Measurements from ENCODE around the gene TSEN15.

The TSEN15 gene

DNA sequence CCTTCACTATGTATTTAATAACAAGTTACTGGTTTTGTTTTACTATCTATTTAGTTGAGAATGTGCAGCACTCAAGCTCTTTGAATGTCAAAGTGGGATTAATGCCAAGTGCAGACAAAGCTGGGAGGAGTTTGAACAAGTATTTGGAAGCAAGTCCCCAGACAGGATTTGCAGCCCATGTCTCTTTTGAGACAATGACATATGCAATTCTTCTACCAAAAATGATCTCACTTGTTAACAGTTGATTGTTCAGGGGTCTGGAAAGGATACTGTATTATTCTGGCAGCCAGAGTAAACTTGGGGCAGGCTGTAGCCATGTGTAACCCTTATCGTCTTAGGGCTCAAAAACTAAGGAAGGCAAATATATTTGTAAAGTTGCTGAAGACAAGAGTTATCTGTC is 29.8 kb upstream of the TSEN15 start:
- TF ChIP-seq, protein P1, sequence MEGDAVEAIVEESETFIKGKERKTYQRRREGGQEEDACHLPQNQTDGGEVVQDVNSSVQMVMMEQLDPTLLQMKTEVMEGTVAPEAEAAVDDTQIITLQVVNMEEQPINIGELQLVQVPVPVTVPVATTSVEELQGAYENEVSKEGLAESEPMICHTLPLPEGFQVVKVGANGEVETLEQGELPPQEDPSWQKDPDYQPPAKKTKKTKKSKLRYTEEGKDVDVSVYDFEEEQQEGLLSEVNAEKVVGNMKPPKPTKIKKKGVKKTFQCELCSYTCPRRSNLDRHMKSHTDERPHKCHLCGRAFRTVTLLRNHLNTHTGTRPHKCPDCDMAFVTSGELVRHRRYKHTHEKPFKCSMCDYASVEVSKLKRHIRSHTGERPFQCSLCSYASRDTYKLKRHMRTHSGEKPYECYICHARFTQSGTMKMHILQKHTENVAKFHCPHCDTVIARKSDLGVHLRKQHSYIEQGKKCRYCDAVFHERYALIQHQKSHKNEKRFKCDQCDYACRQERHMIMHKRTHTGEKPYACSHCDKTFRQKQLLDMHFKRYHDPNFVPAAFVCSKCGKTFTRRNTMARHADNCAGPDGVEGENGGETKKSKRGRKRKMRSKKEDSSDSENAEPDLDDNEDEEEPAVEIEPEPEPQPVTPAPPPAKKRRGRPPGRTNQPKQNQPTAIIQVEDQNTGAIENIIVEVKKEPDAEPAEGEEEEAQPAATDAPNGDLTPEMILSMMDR (conservative IDR thresholded peaks at IDR 0.05; ENCODE audit: low read length) = no peak
- no peak overlapping the region for H3K4me3 ChIP-seq (ENCODE audit: low read length)
- no peak for DNase-seq (ENCODE audit: low read depth)

DNA sequence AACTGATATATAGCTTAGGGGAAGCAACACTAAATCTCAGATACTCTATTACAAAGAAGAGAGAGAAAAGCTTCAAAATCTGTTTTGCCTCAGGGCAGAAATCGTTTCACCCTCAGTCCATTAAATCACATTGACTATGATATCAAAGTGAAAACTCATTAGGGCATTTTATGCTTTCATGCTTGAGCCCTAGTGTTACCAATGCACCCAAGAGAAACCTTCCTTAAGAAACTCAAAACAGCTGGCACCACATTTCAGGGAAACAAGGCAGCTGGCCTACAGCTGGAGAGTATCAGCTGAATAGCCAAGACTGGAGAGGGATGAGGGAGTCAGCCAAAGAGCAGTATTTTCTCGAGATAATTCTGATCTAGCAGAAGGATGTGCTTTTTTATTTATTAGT is 28.9 kb upstream of the TSEN15 start:
- H3K4me3 ChIP-seq (ENCODE audit: low read length) = no peak overlapping the region
- TF ChIP-seq, protein P1 (conservative IDR thresholded peaks at IDR 0.05; ENCODE audit: low read length) = no peak
- DNase-seq (ENCODE audit: low read depth) = peak; percentile 74

DNA sequence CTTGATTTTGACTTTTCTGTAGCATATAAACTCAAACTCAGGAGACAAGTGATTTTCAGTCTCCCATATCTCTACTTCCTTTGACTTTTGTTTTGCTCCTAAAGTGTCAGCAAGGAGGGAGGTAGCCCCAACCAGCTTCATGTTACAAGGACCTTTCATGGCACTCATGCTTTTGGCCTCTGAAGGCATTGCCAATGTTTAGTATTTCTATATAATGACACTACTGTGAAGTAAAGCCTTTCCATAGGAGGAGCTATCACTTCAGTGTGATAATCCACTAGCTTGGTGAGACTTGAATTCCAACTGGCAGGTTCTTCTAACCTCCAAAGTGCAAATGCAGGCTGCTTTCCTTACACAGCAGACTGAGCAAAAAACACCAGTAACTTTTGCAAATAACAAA is 28.4 kb upstream of the TSEN15 start:
- no peak for DNase-seq (ENCODE audit: low read depth)
- TF ChIP-seq, protein P1 (conservative IDR thresholded peaks at IDR 0.05; ENCODE audit: low read length) = no peak
- H3K4me3 ChIP-seq (ENCODE audit: low read length) = no peak overlapping the region

DNA sequence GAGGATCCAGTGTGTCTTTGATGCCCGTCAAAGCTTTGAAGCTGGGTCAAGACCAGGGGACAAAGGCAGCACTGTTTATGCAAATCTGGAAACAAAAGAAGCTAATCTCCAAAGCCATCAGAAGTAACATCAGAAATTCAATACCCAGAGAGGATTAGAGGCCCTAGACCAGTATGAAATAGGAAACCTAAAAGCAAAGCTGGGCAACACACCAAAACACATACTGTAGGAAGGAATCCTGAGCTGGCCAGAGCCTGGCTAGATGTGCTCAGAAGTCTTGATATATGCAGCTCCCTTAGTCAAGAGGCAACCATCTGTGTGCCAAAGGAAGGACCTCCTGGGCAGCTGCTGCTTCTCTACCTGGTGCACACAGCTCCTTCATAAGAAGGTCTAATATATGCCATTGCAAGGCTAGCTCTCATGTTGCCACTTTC is 26.3 kb upstream of the TSEN15 start:
- TF ChIP-seq, protein P1 (conservative IDR thresholded peaks at IDR 0.05; ENCODE audit: low read length) = no peak
- H3K4me3 ChIP-seq (ENCODE audit: low read length) = no peak overlapping the region
- DNase-seq (ENCODE audit: low read depth) = peak; percentile 92

DNA sequence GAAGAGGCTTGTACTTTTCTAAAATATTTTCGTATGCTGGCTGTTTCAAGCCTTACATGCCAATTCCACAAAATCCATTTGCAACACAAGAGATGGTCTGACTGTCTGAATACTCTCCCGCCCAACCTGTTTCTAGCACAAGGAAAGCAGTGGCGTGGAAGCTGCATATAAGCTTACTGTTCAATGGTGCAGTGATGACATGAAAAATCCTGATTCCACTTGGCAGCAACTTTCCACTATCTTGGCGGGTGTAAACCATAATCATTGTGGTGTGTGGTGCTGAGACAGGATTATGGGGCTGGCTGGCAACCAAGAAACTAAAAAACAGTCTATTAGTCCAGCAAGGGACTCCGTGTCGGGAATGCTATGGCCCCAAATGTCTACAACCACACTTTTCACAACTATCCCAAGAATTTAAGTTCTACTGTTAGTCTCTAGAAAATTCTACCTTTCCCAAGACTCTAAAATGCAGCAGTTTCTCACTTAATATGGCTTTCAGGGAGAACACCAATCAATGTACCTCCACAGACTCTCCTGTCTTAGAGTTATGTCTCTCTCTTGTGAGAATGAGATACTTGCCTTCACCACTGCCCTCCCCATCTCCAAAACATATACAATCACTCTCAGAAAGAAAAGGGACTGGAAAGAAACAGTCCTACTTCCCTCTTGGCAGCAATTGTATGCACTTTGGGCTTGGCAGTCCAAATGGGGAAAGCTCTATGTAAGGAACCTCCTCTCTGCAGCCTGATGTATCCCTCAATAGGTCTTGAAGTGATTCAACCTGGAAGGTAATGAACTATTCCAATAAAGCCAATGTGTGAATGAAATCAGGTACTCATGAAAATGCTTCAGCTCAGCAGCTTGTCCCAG is 23.5 kb upstream of the TSEN15 start:
- peak; percentile 69 for DNase-seq (ENCODE audit: low read depth)
- TF ChIP-seq, protein P1 (conservative IDR thresholded peaks at IDR 0.05; ENCODE audit: low read length) = no peak
- H3K4me3 ChIP-seq (ENCODE audit: low read length) = no peak overlapping the region

DNA sequence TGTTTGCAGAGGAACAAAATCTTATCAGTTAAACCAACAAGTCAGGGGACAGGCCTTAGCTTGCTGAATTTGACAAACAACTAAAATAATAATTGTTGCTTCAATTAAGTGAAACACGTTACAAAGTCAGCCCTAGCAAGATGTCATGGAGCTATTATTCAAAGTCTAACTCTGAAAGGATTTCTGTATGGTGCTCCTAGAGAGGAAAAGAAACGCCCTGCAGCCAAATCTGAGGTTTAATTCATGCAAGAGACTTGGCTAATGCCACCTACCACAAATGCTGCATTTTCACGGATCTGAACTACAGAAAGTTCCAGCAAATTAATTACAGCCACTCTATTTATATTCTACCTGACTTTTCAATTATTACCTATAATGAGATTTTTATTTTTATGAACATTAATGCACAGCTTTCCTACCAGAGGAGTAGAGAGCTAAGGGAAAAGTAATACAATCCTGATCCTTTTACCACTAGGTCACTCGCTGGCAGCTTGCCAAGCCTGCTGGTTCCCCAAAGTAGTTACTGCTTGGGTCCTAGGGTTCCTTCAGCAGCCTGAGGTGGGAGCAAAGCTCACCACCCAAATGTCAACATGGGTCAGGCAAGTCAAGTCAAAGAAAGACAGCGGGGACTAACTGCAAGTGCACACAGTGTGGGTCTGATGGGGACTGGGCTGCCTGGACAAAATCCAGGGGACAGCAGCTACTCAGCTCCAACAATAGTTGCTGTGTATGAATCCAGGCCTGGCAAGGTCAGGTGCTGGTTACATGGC is 22.5 kb upstream of the TSEN15 start:
- no peak for DNase-seq (ENCODE audit: low read depth)
- TF ChIP-seq, protein P1 (conservative IDR thresholded peaks at IDR 0.05; ENCODE audit: low read length) = no peak
- no peak overlapping the region for H3K4me3 ChIP-seq (ENCODE audit: low read length)
